CD4-positive, alpha-beta T cell treated with Interleukin-12 subunit alpha and Interleukin-12 subunit beta, for 1 hour (primary cell): Measurements from ENCODE around the gene LOXL1.

Source experiments
- DNase-seq: peaks from one replicate; pipeline ENCODE4 v3.0.0-alpha.2; 2020

Gene LOXL1

GRCh38 chr15:73941044-73941443 is 14.8 kb downstream of the LOXL1 start:
- no peak for DNase-seq

GRCh38 chr15:73941449-73941848 is 15.2 kb downstream of the LOXL1 start:
- DNase-seq = no peak

GRCh38 chr15:73941871-73942635 is 15.8 kb downstream of the LOXL1 start:
- peak; percentile 32 for DNase-seq

- no peak for DNase-seq
Measured at GRCh38 chr15:73942751-73943270, 16.5 kb downstream of the LOXL1 start.

- DNase-seq = no peak
Measured at GRCh38 chr15:73944161-73945129, 18.2 kb downstream of the LOXL1 start.

DNA sequence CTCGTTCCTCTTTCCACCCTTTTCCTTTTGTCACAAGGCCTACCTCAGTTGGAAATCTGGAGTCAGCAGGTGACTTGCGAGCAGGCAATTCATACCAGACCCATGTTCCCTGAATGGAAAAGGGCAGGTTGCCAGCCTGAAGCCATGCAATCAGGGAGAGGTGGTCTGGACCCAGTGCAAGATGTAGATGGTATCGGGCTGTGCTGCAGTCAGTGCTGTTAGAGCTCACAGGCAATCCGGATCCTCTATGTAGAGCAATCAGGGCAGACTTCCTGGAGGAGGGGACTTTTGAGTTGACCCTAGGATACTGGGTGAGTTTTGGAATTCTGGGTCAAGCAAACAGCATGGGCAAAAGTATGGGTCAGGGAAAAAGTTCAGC is 18.9 kb downstream of the LOXL1 start:
- no peak for DNase-seq

DNA sequence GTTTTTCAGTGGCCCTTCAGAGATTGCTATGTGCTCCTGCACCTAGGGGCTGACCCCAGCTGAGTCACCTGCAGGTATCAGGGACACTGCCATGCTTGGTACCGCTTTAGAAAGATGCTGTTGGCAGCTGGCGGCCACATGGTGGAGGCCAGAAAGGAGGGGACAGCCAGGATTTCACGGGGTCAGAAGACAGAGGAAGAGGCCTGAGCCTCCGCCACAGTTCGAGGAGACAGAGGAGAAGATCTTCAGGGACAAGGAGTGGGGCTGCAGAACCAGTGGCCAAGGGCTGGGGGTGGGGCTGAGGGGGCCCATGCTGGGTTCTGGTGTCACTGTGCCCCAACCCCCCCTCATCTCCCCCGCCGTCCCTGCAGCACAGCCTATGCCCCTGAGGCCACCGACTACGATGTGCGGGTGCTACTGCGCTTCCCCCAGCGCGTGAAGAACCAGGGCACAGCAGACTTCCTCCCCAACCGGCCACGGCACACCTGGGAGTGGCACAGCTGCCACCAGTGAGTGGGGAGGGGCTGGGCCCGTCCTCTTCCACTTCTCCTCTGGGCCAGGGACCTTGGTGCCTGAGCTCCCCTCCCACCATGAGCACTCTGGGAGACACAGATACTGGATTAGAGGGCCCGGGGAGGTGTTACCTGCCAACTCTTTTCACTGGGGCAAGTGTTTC is 19.9 kb downstream of the LOXL1 start:
- no peak for DNase-seq

- DNase-seq = no peak
Measured at GRCh38 chr15:73946795-73947370, 20.6 kb downstream of the LOXL1 start.

DNA sequence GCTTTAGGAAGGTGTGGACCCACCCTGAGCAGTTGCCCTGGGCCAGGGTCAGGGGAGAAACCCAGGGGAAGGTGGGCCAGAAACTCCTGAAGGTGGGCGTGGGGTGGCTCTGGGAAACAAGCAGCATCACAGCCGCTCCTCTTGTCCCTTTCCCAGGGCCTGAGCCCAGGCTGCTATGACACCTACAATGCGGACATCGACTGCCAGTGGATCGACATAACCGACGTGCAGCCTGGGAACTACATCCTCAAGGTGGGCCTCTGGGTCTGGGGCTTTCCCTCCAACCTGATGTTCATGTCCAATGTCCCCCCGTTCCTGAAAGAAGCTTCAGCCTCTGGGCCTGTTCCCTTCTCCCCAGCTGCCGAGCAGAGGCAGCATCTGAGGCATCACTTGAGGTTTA is 21.4 kb downstream of the LOXL1 start:
- no peak for DNase-seq

DNA sequence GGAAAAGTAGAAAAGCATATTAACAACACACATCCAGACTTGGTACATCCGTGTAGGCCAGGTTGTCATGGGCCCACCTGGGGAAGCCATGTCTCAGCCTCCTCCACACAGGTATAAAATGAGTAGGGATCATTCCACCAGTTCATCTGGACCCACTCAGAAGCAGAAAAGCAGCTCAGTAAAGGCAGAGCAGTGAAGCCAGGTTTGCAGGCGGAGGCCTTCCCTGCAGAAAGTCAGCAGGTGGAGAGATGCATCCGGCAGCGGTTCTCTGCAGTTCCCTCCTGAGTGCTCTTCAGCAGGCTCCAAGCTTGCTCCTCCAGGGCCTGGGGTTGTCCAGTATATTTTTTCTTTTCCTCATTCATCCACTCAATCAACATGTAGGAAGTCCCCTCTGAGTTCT is 22.1 kb downstream of the LOXL1 start:
- no peak for DNase-seq

GRCh38 chr15:73948982-73949381 is 22.7 kb downstream of the LOXL1 start:
- DNase-seq = no peak

- DNase-seq = no peak
Measured at GRCh38 chr15:73949496-73949895, 23.2 kb downstream of the LOXL1 start.

GRCh38 chr15:73950479-73950830 is 24.2 kb downstream of the LOXL1 start:
- no peak for DNase-seq

- DNase-seq = peak; percentile 73
Measured at GRCh38 chr15:73950831-73951561, 24.7 kb downstream of the LOXL1 start.

GRCh38 chr15:73951601-73952000 is 25.3 kb downstream of the LOXL1 start:
- DNase-seq = no peak

DNA sequence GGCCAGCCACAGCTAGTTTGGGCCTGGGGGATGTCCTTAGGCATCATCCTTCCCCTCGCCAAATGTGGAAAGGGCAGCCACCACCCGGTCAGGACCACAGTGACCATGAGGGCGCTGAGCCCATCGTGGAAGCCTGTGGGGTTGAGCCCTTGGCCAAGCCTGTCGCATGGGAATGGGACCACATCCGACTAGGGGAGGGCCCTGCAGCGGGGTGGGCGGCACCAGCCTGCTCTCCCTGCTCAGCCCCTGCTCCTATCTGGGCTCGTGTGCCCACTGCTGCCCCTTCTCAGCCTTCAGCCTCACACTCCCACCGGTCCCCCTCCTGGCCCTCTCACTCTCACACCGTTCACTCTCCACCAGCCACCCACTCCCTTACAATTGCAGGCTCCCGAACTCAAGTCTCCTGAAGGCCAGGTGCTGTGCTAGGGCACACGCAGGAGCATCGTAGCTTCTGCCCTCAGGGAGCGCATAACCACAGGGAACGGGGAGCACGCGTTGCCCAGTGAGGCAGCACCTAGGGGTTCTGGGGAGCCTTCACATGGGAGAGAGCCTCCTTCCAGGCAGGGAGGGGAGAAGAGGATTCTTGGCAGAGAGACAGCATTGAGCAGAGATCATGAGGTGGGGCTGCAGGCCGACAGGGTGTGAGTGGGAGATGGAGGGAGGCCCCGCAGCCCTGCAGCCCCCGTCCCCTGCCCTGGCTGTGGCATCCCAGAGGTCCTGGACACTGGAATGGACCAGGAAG is 26.1 kb downstream of the LOXL1 start:
- DNase-seq = no peak

GRCh38 chr15:73952913-73953750 is 26.9 kb downstream of the LOXL1 start:
- no peak for DNase-seq

- no peak for DNase-seq
Measured at GRCh38 chr15:73954188-73955145, 28.2 kb downstream of the LOXL1 start.

DNA sequence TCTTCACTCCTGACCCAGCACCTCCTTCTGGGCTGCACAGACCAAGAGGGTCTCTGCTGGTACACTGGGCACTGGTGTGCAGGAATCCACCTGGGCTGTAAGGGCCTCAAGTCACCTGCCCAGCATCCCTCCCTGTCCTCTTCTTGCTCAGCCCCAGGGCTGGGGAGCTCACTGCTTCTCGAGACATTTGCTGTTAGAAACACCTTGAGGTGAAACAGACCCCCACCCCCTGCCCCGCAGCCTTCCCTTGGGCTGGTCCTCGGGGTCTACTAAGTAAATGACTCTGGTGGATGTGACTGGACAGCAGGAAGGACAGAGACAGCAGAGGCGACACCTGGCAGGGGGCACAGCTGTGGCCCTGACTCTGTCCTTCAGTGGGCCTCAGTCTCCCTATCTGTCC is 29.1 kb downstream of the LOXL1 start:
- no peak for DNase-seq
